ENCODE results near the gene MAP2K7.
A peak's percentile ranks its signal among the peaks of the same experiment; 100 is the strongest.

MAP2K7 gene

GRCh38 chr19:7867092-7867844 lies 36.4 kb upstream of the MAP2K7 start:
- DNase-seq (ENCODE audit: low spot score), result no peak

GRCh38 chr19:7868326-7868670 lies 35.4 kb upstream of the MAP2K7 start:
- DNase-seq (ENCODE audit: low spot score), result peak; percentile 74

- DNase-seq (ENCODE audit: low spot score), result peak; percentile 83
Observed at GRCh38 chr19:7868671-7869452, 34.8 kb upstream of the MAP2K7 start.

GRCh38 chr19:7869453-7869909 lies 34.2 kb upstream of the MAP2K7 start:
- DNase-seq (ENCODE audit: low spot score), result no peak

GRCh38 chr19:7869910-7870511 lies 33.7 kb upstream of the MAP2K7 start:
- DNase-seq (ENCODE audit: low spot score), result peak; percentile 66

- DNase-seq (ENCODE audit: low spot score), result peak; percentile 65
Observed at GRCh38 chr19:7870571-7871436, 32.9 kb upstream of the MAP2K7 start.

GRCh38 chr19:7871437-7872305 lies 32.0 kb upstream of the MAP2K7 start:
- peak; percentile 85 for DNase-seq (ENCODE audit: low spot score)

- DNase-seq (ENCODE audit: low spot score), result no peak
Observed at GRCh38 chr19:7872306-7873204, 31.1 kb upstream of the MAP2K7 start.

- no peak for DNase-seq (ENCODE audit: low spot score)
Observed at GRCh38 chr19:7873304-7874075, 30.2 kb upstream of the MAP2K7 start.

- peak; percentile 93 for DNase-seq (ENCODE audit: low spot score)
Observed at GRCh38 chr19:7874076-7874896, 29.4 kb upstream of the MAP2K7 start, which contains the start of gene PRR36. Gene PRR36 (minus strand): TSS chr19:7874390. CDS start chr19:7873689, 701 bp downstream.

GRCh38 chr19:7874897-7875273 lies 28.8 kb upstream of the MAP2K7 start:
- DNase-seq (ENCODE audit: low spot score), result no peak

- DNase-seq (ENCODE audit: low spot score), result no peak
Observed at GRCh38 chr19:7877249-7877836, 26.3 kb upstream of the MAP2K7 start.

- no peak for DNase-seq (ENCODE audit: low spot score)
Observed at GRCh38 chr19:7879111-7879807, 24.4 kb upstream of the MAP2K7 start.

GRCh38 chr19:7879836-7880235 lies 23.8 kb upstream of the MAP2K7 start:
- no peak for DNase-seq (ENCODE audit: low spot score)

- DNase-seq (ENCODE audit: low spot score), result no peak
Observed at GRCh38 chr19:7881910-7882309, 21.8 kb upstream of the MAP2K7 start.

- DNase-seq (ENCODE audit: low spot score), result no peak
Observed at GRCh38 chr19:7883105-7883504, 20.6 kb upstream of the MAP2K7 start.
